NT2/D1 (cell line): Measurements from ENCODE around the gene CFAP74.

Experiments used
- SUZ12 ChIP-seq: IDR thresholded peaks from 2 replicates; pipeline ENCODE4 v1.6.1; 2011; ENCODE audit not compliant: insufficient read length, insufficient read depth; ENCODE audit errors: extremely low read depth
- YY1 ChIP-seq: IDR thresholded peaks from 2 replicates; pipeline ENCODE4 v1.6.1; 2011; ENCODE audit not compliant: insufficient read length, insufficient read depth
- ZNF274 ChIP-seq: IDR thresholded peaks from 2 replicates; pipeline ENCODE4 v1.6.1; 2011; ENCODE audit warnings: mild to moderate bottlenecking, low read depth, low read length

DNA sequence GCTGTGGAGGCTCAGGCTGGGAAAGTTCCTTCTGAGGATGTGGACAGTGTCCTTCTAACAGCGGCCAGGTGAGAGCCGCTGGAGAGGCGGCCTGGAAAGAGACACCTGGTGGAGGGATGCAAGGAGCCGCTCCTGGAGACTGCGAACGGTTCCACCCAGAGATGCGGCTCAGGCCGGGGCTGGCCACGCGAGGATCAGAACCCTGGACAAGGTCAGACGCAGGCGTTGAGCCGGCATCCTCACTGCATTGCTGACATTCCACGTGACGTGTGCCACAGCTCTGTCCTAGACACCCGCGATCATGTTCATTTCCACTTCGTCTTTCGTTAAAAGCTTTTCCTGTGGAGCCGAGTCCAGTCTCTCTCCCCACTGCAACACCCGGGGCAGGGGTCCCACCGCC is 28.8 kb downstream of the CFAP74 start:
- TF ChIP-seq YY1 (no peak), SUZ12 (no peak), ZNF274 (no peak)
